A549 treated with RU486 at 1 μM for 4 hours (cell line): ENCODE data around the gene DYNC1I1. TPM values are rescaled to one million over a fixed set of nuclear protein-coding genes. Genes with fewer than 3 reads are reported as not detected.

Experiments used
- total RNA-seq: library from RNA; stranded (reverse); fragments of 200-300 nt; extraction: Qiagen RNA extraction; gene quantifications from 5 replicates; pipeline ENCODE4 v1.2.3, GENCODE V29; 2022; ENCODE audit warnings: low read depth

Gene DYNC1I1
- 0.07 to 0.20 TPM (median 0.16 TPM) in 3 of 5 replicates, not detected in the others for total RNA-seq

DNA sequence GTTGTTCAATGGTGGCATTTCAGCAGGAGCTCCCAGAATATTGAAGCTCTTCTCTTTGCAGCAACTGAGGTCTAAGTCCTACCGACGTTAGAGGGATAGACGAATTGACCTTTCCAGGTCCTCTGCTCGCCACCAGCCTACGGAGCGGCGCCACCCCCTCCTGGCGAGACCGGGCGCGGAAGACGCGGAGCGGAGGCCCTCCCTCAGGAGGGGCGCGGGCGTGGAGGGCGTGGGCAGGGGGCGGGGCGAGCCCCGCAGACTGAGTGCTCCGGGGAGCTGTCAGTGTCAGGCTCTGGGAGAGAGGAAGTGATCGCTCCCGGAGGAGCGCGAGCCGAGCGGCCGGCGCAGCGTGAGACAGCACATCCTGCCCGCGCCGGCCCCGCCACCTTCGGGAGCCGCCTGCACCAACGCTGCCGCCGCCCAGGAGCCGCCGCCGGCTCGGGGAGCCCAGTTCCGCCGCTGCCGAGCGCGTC is at the start of gene DYNC1I1:
TSS of gene DYNC1I1 (plus strand) at position 257 of the 473 bp plus-strand sequence. CDS start 32,176 bp downstream, outside the sequence.

Other genes starting within 250 kb of the DYNC1I1 start
- gene PDK4, start 176.0 kb upstream of the DYNC1I1 start, total RNA-seq, result 10.6 to 23.7 TPM (median 22.0 TPM) in 5 replicates